ENCODE results near the gene EIF3D. TPM values are rescaled to one million over a fixed set of nuclear protein-coding genes. Genes with fewer than 3 reads are reported as not detected.

Gene EIF3D
- total and polyA plus RNA-seq, 2 of the 8 experiments (the other 6 are each of a cell fraction or from before 2014, with no cell fraction given): 195 to 408 TPM

DNA sequence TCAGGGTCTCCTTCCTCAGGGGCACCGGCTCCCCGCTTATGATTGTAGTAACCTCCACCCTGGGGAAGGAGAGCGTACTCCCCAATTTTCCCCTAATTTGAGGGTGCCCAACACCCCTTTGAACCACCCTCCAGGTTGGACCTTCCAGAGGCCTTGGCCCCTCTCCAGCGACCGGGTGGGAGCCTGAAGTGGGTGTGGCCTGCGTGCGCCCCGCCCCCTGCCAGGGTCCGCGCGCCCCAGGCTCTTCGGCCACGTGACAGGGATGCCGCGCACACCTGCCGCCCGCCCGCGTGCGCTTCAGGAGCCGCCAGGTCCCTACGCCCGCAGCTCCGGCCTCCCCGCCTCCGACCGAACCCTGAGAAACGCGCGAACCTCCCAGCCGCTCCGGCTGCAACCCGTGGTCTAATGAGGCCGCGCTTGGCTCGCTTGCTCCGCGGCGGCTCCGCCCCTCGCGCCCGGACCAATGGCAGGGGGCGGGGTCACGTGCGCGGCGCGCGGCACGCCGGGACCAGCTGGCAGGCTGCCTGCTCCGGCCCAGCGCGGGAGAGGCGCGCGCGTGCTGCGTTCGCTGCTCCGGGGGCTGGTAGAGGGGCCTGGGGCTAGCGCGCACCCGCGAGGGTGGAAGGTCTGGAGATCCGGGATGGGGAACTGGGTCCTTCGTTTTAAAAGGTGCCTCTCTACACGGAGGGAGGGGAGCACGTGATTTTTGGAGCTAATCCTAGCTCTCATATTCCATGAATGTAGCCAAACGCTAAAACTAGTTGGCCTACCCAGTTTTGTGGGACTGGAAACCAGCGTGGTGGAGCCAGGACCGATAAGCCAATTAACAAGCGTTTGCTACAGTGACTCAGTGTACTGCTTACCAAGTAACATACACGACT lies 22.1 kb downstream of the EIF3D start, which contains the start of gene FOXRED2 (continued):
- TF ChIP-seq CHD1 (IDR thresholded peaks at IDR 0.05; ENCODE audit: low read depth, low read length) (no peak), POLR2AphosphoS5 (IDR thresholded peaks at IDR 0.05; ENCODE audit: low read depth, low read length) (0 out of 2 replicates have a peak, but pooled peaks have one; percentile 35)
